Mesenteric fat pad (tissue), 1 donor: ENCODE results near the gene RYR3. TPM values are rescaled to one million over a fixed set of nuclear protein-coding genes. Genes with fewer than 3 reads are reported as not detected.

Experiments used
- DNase-seq: peaks from one replicate; pipeline ENCODE4 v3.0.0-alpha.2; 2020; ENCODE audit warnings: low spot score
- total RNA-seq: library from RNA; stranded (reverse); fragmentation: NEBNext Ultra II Directional; extraction: Animal tissue kit (Norgen Biotek cat#: 25700); gene quantifications from one replicate; pipeline ENCODE4 v1.2.1, GENCODE V29; 2021
- donor health status: DM: yes; HTN: yes; CAD: no.

RYR3 gene
- total RNA-seq, 1 donor from 2014 or later = 0.48 TPM

GRCh38 chr15:33448151-33448550 is 137.4 kb downstream of the RYR3 start:
- DNase-seq = no peak

- DNase-seq = no peak
Measured at GRCh38 chr15:33448961-33449606, 138.3 kb downstream of the RYR3 start.

- no peak for DNase-seq
Measured at GRCh38 chr15:33449810-33450209, 139.0 kb downstream of the RYR3 start.

GRCh38 chr15:33451385-33451784 is 140.6 kb downstream of the RYR3 start:
- no peak for DNase-seq

GRCh38 chr15:33453761-33454160 is 143.0 kb downstream of the RYR3 start:
- DNase-seq = no peak

- no peak for DNase-seq
Measured at GRCh38 chr15:33454346-33454745, 143.6 kb downstream of the RYR3 start.

GRCh38 chr15:33454996-33455395 is 144.2 kb downstream of the RYR3 start:
- DNase-seq = no peak

- no peak for DNase-seq
Measured at GRCh38 chr15:33458421-33458820, 147.7 kb downstream of the RYR3 start.

GRCh38 chr15:33460166-33460805 is 149.5 kb downstream of the RYR3 start:
- DNase-seq = no peak

GRCh38 chr15:33461671-33462070 is 150.9 kb downstream of the RYR3 start:
- no peak for DNase-seq

GRCh38 chr15:33467146-33467815 is 156.5 kb downstream of the RYR3 start:
- DNase-seq = no peak

GRCh38 chr15:33467816-33468163 is 157.0 kb downstream of the RYR3 start:
- no peak for DNase-seq

- DNase-seq = no peak
Measured at GRCh38 chr15:33468740-33469139, 158.0 kb downstream of the RYR3 start.

GRCh38 chr15:33473005-33473404 is 162.2 kb downstream of the RYR3 start:
- DNase-seq = no peak

- DNase-seq = no peak
Measured at GRCh38 chr15:33473714-33474113, 162.9 kb downstream of the RYR3 start.

- no peak for DNase-seq
Measured at GRCh38 chr15:33476076-33476475, 165.3 kb downstream of the RYR3 start.

- no peak for DNase-seq
Measured at GRCh38 chr15:33476908-33477307, 166.1 kb downstream of the RYR3 start.

GRCh38 chr15:33489335-33489734 is 178.6 kb downstream of the RYR3 start:
- no peak for DNase-seq

- no peak for DNase-seq
Measured at GRCh38 chr15:33490703-33491102, 179.9 kb downstream of the RYR3 start.

GRCh38 chr15:33492434-33493052 is 181.8 kb downstream of the RYR3 start:
- DNase-seq = no peak

- no peak for DNase-seq
Measured at GRCh38 chr15:33494306-33494705, 183.5 kb downstream of the RYR3 start.
